Epidermal melanocyte (primary cell): ENCODE data around the gene ADAMTSL4.

Experiments
- DNase-seq: peaks from one replicate; pipeline ENCODE4 v3.0.0; 2011; ENCODE audit warnings: low spot score; ENCODE audit not compliant: insufficient read length

Gene ADAMTSL4

GRCh38 chr1:150534002-150534401 is 15.2 kb upstream of the ADAMTSL4 start:
- no peak for DNase-seq

DNA sequence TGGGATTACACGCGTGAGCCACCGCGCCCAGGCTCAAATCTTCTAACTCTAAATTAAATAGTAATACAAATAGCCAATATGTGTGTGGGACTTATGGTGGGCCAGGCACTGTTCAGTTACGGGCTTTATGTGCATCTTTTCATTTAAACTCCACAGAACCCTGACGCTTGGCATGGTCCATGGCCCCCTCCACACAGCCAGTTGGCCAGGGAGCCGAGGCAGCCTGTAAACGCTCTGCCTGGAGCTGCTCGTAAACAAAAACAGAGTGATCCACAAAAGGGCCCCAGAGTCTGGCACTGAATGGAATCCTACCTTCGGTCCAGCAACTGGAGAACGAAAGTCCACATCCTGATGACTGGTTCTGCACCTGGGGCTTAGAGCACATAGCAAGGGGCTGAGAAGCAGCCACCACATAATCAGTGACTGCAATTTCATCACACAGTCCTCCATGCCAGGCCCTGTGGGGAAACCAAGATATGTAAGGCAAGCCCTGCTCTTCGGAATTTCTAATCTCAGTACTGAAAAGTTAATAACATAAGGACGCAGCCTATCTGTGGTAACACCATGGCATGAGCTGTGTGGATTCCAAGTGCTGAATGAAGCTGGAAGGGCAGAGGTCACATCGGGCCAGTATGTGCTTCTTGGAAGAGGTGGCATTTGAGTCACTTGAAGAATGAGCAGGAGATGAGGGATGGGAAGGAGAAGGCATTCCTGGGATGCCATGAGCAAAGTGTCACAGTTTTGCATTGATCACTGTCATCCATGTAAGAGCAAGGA is 13.5 kb upstream of the ADAMTSL4 start:
- no peak for DNase-seq

DNA sequence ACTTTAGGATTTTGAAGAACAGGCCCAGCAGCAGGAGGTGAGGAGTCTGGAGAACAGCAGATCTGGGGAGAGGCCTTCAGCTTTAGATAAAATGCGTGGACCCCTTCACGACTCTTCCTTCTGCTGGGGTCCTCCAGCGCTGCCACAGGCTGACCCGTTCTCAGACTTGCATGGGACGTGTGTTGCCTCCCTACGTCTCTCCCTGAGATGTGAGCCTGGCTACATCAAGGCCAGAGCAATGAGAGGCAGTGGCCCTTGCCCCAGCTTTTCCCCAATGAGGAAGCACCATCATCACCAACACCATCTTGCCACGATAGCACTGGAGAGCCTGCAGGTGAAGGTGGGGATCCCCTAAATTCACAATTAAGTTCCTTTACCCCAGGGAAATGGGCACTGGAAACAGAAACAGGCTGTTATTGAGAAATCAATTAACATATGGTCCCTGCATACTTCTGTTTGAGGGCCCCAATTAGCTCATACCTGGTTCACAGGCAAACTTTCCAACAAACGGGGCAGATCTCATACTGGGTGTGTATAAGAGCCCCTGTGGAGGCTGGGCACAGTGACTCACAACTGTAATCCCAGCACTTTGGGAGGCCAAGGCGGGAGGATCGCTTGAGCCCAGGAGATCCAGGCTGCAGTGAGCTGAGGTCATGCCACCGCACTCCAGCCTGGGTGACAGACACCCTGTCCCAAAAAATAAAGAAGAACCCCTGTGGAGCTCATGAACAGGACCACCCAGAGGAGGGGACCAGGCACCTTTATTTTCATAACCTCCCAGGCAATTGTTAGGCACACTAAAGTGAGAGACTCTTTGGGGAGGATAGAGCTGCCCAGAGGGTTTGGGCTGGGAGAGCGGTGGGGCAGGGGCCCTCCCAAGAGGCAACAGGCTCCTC is 12.1 kb upstream of the ADAMTSL4 start:
- no peak for DNase-seq

DNA sequence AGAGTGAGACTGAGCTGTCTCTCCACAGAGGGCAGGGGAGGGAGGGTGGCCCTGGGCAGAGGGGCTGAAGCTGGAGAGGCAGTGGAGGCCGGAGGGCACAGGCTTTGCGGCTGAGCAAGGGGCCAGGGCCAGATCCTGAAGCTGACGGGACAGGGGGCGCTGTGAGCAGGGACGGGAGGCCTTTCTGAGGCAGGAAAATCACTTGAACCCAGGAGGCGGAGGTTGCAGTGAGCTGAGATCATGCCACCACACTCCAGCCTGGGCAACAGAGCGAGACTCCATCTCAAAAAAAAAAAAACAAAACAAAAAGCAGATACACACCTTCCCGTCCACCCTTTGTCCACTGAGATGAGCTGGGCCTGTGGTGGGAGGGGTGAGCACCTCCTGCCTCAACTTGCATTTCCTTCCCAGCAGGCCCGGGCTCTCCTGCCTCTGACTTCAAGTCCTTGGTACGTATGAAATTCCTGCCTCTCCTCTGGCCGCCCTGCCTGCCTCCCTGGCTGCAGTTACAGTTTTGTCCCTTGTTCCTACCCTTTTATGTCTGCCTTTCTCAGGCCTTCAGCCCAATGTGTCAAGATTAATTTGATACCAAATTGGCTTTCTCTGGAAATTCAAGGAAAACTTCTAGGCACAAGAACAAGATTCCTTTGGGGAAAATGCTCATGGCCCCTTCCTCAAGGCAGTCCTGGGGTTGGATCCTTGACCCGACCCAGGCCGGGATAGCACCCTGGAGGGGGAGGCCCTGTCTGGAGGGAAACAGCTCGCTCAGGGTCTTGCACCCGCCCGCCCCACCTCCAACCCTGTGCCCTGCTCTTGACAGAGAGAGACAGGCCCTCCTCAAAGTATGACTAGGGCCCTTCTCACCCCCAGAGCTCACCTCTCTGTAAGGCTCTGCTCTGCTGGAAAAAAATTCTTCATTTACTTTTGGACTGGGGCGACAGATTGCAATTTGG is 11.2 kb upstream of the ADAMTSL4 start:
- peak; percentile 41 for DNase-seq

GRCh38 chr1:150543500-150544143 is 5.6 kb upstream of the ADAMTSL4 start:
- no peak for DNase-seq

- no peak for DNase-seq
These were observed 5.0 kb upstream of the ADAMTSL4 start for GRCh38 chr1:150544204-150544603.

- no peak for DNase-seq
These were observed 3.6 kb upstream of the ADAMTSL4 start for GRCh38 chr1:150545486-150546032.

DNA sequence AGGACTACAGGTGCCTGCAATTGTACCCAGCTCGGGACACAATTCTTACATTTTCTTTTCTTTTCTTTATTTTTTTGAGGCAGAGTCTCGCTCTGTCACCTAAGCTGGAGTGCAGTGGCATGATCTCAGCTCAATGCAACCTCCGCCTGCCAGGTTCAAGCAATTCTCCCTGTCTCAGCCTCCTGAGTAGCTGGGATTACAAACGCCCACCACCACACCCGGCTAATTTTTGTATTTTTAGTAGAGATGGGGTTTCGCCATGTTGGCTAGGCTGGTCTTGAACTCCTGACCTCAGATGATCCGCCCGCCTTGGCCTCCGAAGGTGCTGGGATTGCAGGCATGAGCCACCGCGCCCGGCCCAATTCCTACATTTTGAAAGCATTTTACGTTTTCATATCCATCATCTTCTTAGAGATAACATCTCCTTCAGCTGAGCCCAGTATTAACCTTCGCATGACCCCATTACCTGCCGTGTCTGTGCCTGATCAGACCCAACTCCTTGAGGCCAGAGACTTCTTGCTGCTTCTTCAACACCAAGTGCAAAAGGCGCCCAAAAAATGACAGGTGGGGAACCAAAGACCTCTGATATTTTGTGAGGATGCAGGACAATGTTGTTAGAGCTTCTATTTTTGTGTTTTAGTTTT is 2.8 kb upstream of the ADAMTSL4 start:
- no peak for DNase-seq

DNA sequence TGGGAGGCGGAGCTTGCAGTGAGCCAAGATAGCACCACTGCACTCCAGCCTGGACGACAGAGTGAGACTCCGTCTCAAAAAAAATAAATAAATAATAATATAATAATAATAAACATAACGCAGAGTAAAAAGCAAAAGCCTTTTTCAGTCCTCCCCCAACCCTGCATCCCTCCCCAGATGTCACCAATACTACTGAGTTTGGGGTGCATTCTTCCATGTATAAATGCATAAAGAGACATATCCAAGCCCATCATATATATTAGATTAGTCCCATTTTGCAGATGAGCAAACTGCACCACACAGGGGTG is 930 bp upstream of the ADAMTSL4 start:
- DNase-seq = no peak

DNA sequence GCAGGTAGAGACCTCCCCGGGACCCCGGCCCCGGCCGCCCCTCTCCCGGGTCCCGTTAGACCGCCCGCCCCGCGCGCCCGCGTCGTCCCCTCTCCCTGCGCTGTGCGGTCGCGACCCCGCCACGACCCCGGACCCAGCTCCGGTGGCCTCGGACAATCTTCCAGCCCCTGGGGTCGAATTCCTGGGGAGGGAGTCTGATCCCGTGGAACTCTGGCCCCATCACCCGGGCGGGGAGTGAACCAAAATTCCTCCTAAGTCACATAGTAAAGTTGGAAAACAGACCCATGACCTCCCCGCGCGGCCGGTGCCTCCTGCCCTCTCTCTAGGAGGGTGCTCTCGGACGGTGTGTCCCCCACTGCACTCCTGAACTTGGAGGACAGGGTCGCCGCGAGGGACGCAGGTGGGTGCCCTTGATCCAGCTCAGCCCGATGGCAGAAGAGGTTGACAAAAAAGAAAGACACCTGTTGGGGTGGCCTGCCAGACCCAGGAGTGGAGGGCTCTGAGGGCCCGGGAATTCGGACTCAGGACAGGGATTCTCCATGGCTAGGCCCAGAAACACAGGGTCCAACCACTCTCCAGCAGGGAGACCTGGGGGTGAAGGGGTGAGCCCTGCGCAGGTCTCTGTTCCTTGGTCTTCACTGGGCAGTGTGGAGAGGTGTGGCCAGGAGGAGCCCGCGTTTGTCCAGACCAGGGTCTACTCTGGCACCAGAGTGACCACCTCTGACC is 451 bp downstream of the ADAMTSL4 start:
- DNase-seq = peak; percentile 68

GRCh38 chr1:150550222-150551050 is 1.2 kb downstream of the ADAMTSL4 start:
- no peak for DNase-seq

- no peak for DNase-seq
These were observed 2.0 kb downstream of the ADAMTSL4 start for GRCh38 chr1:150551051-150551783.

DNA sequence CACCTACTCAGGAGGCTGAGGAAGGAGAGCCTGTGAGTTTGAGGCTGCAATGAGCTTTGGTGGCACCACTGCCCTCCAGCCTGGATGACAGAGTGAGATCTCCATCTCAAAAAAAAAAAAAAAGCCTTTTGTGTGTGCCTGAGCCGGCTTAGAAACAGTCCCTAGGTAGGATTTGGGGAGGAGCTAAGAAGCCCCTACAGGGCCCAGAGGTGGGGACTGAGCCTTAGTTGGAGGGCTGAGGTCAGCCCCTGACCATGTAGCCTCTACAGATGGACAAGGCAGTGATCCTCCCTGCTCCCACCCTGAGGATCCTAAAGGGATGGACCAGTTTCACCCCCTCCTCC is 2.5 kb downstream of the ADAMTSL4 start:
- no peak for DNase-seq

DNA sequence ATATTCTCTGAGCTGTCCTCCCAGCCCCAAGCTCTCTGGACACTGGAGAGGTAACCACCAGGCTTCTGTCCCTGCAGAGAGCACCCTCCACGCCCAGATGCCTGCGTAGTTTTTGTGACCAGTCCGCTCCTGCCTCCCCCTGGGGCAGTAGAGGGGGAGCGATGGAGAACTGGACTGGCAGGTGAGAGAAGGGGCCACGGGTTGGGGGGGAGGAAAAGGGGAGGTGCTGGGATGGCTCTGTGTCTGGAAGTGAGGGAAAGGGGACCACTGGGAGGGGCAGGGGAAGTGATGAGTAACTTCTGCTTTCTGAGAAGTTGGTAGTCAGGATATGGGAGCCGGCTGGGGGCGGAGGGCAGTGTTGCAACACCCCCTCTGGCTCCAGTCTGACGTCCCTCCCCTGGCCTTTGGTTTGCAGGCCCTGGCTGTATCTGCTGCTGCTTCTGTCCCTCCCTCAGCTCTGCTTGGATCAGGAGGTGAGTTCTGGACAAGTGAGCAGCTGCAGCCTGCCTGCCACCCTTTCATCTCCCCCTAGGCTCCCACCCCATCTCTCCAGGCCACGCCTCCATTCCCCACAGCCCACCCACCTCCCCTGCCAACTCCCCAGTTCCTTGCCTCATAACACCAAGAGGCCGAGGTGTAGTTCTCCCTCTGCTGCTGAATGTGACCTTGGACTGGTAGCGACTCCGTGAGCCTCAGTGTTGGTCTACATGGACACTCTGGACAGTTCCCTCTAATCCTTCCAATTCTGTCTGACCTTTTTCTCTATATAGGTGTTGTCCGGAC is 3.1 kb downstream of the ADAMTSL4 start:
- DNase-seq = peak; percentile 59

- DNase-seq = no peak
These were observed 3.7 kb downstream of the ADAMTSL4 start for GRCh38 chr1:150552911-150553289.

GRCh38 chr1:150553392-150554085 is 4.3 kb downstream of the ADAMTSL4 start:
- no peak for DNase-seq

DNA sequence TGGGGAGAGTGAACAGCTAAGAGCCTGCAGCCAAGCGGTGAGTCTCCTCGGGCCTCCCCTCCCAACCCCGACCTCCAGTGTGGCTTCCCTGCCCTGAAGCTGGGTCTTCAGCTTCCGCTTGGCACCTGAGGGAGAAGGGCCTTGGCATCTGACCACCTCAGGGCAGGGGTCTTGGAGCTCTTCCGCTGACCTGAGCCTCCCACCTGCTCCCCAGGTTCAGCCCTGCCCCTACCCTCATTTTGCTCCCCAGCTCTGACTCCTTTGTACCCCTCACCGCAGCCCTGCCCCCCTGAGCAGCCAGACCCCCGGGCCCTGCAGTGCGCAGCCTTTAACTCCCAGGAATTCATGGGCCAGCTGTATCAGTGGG is 4.9 kb downstream of the ADAMTSL4 start:
- DNase-seq = no peak
